Endothelial cell (in vitro differentiated cells): Measurements from ENCODE around the gene ITGAD. TPM values are rescaled to one million over a fixed set of nuclear protein-coding genes. Genes with fewer than 3 reads are reported as not detected.

ENCODE experiments used
- DNase-seq: peaks from one replicate; pipeline ENCODE4 v3.0.0; 2021; ENCODE audit warnings: low spot score
- H3K27ac Mint-ChIP-seq: one replicate; pipeline ENCODE4 v1.8.0; 2021; ENCODE audit warnings: mixed read lengths, inconsistent platforms; ENCODE audit not compliant: unreplicated experiment
- H3K27me3 Mint-ChIP-seq: one replicate; pipeline ENCODE4 v1.8.0; 2021; ENCODE audit warnings: mild to moderate bottlenecking, moderate library complexity, mixed read lengths, inconsistent platforms; ENCODE audit not compliant: unreplicated experiment
- H3K36me3 Mint-ChIP-seq: one replicate; pipeline ENCODE4 v1.8.0; 2021; ENCODE audit warnings: mild to moderate bottlenecking, low read depth, mixed read lengths, inconsistent platforms; ENCODE audit not compliant: unreplicated experiment
- H3K4me1 Mint-ChIP-seq: one replicate; pipeline ENCODE4 v1.8.0; 2021; ENCODE audit warnings: mild to moderate bottlenecking, mixed read lengths, inconsistent platforms; ENCODE audit not compliant: unreplicated experiment
- H3K4me3 Mint-ChIP-seq: one replicate; pipeline ENCODE4 v1.8.0; 2021; ENCODE audit warnings: mild to moderate bottlenecking, mixed read lengths, inconsistent platforms; ENCODE audit not compliant: unreplicated experiment
- H3K9me3 Mint-ChIP-seq: one replicate; pipeline ENCODE4 v1.8.0; 2021; ENCODE audit warnings: mixed read lengths, inconsistent platforms; ENCODE audit not compliant: unreplicated experiment
- total RNA-seq: library from RNA; stranded (reverse); fragmentation: NEBNext Ultra II Directional; extraction: Animal tissue kit (Norgen Biotek cat#: 25700); gene quantifications from one replicate; pipeline ENCODE4 v1.2.1, GENCODE V29; 2021; ENCODE audit not compliant: unreplicated experiment
- TF ChIP-seq, protein P1 (sequence below): fragments of 200-600 bp; sonication (generic); IDR thresholded peaks from one replicate; pipeline ENCODE4 v1.5.0; 2021; ENCODE audit warnings: antibody characterized with exemption; ENCODE audit not compliant: unreplicated experiment

The ITGAD gene
- total RNA-seq, 1 donor from 2014 or later = not detected

DNA sequence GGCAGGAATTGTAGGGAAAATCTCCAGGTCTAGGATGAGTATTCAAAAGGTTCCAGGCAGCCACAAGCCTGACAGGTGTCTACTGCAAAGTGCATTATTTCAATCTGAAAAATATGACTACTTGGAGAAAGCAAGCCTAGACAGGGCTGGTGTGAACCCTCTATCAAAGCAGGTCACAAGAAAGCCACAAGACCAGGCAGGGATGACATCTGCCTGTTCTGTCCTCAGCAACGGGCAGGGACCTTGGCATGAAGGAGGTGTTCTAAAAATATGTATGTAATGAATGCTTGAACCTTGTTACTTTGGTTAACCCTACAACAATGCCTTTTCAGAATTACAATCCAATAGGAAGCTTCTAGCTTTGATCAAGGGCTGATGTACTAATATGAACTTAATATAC, 36.2 kb downstream of the ITGAD start:
- TF ChIP-seq, protein P1, sequence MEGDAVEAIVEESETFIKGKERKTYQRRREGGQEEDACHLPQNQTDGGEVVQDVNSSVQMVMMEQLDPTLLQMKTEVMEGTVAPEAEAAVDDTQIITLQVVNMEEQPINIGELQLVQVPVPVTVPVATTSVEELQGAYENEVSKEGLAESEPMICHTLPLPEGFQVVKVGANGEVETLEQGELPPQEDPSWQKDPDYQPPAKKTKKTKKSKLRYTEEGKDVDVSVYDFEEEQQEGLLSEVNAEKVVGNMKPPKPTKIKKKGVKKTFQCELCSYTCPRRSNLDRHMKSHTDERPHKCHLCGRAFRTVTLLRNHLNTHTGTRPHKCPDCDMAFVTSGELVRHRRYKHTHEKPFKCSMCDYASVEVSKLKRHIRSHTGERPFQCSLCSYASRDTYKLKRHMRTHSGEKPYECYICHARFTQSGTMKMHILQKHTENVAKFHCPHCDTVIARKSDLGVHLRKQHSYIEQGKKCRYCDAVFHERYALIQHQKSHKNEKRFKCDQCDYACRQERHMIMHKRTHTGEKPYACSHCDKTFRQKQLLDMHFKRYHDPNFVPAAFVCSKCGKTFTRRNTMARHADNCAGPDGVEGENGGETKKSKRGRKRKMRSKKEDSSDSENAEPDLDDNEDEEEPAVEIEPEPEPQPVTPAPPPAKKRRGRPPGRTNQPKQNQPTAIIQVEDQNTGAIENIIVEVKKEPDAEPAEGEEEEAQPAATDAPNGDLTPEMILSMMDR = no peak
- no peaks in the 10 kb centered on the region for H3K9me3 Mint-ChIP-seq
- H3K4me3 Mint-ChIP-seq = no peak overlapping the region
- H3K4me1 Mint-ChIP-seq = no peaks in the 10 kb centered on the region
- H3K27ac Mint-ChIP-seq = no peak overlapping the region
- H3K27me3 Mint-ChIP-seq = peaks cover 8% of the 10 kb centered on the region
- peaks cover 4% of the 10 kb centered on the region for H3K36me3 Mint-ChIP-seq
- DNase-seq = no peak

DNA sequence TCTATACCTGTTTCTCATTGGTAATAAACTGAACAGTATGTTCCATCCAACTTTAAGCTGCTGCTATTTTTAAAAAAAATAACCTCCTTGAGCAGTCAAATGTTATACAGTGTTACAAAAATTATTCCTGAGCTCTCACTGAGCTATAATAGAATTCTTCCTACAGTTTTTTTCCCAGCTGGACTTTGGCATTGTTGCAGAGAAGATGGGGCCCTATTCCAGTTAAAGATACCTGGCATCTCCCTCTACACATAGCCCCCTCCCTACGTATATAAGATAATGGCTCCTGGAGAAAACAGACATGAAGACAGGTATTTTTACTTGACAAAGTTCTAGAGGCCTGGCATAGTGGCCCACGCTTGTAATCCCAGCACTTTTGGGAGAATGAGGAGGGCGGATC, 36.7 kb downstream of the ITGAD start:
- peaks cover 4% of the 10 kb centered on the region for H3K36me3 Mint-ChIP-seq
- H3K9me3 Mint-ChIP-seq = no peaks in the 10 kb centered on the region
- no peaks in the 10 kb centered on the region for H3K4me1 Mint-ChIP-seq
- no peak overlapping the region for H3K4me3 Mint-ChIP-seq
- TF ChIP-seq, protein P1 = no peak
- no peak overlapping the region for H3K27ac Mint-ChIP-seq
- no peak for DNase-seq
- peaks cover 6% of the 10 kb centered on the region for H3K27me3 Mint-ChIP-seq

DNA sequence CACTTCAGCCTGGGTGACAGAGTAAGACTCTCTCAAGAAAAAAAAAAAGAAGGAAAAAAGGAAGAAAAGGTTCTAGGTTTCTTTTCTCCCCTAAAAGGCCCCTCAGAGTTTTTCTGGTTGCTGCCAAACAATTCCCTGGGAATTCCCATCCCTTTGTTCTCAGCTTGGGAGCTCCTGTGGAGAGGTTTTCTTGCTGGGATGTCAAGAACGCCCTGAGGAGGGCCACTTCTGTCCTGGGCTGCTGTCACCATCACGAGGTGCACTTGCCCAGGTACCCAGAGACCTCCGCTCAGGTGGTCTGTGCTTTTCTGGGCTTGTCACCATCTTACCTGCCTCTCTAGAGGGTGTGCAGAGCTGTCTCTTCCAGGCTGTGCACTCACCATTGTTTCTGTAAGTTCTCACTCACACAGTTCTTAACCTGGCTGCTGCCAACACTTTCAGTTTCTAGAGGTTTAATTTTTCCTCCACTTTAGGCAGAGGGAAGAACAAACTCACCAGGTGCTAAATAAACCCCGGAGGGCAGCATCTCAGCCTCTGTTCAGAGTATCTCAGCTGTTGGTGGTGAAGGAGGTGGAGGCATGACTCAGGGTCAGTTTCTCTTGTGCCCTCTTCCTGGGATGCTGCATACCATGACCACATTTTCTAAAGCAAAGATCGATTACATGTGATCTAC, 37.4 kb downstream of the ITGAD start:
- Mint-ChIP-seq H3K4me3 (no peak overlapping the region), H3K9me3 (no peaks in the 10 kb centered on the region), H3K27me3 (peaks cover 4% of the 10 kb centered on the region), H3K36me3 (peaks cover 4% of the 10 kb centered on the region), H3K27ac (no peak overlapping the region), H3K4me1 (no peaks in the 10 kb centered on the region)
- DNase-seq = no peak
- TF ChIP-seq, protein P1 = no peak

DNA sequence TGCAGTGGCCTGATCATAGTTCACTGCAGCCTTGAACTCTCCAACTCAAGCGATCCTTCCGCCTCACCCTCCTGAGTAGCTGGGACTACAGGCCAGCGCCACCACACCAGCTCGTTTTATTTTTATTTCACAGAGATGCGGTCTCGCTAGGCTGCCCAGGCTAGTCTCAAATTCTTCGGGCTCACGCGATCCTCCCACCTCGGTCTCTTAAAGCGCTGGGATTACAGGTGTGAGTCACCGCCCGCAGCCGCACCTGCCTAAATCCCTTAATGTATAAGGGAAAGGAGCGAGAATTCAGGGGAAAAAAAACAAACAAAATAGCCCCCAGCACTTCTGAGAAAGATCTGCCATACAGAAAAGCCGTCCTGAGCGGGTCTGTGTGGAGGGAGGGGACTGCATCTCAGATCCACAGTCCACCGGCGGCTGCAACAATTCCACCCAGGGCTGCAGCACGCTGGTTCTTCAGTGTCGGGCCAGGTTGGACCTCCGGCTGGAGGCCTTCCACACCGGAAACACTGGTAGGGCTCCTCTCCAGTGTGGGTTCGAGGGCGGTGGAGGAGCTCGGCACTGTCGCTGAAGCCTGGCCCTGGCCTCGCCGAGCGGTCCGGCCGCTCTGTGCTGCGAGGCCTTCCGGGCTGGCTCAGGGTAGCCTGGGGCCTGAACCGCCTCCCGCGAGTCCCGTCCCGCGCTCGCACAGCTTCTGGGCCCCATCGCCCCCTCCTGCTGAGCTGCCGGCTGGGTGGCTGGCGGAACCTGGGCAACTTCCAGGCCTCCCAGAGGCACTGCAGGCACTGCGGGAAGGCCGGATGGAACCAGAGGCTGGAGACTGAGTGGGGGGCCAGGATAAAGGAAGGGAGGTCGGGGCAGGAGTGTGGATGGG, 42.4 kb downstream of the ITGAD start:
- peaks cover 4% of the 10 kb centered on the region for H3K4me1 Mint-ChIP-seq
- H3K36me3 Mint-ChIP-seq = no peaks in the 10 kb centered on the region
- H3K4me3 Mint-ChIP-seq = no peak overlapping the region
- no peaks in the 10 kb centered on the region for H3K9me3 Mint-ChIP-seq
- no peak overlapping the region for H3K27ac Mint-ChIP-seq
- DNase-seq = no peak
- TF ChIP-seq, protein P1 = no peak
- H3K27me3 Mint-ChIP-seq = no peaks in the 10 kb centered on the region
